Gastroesophageal sphincter (tissue), 3 donors: ENCODE results near the gene MEIS2.

Source experiments
- CTCF ChIP-seq, 4 experiments: fragments of 200-600 bp in 2 of 4; fragments of 450-650 bp in 2 of 4; sonication (generic) in 1 of 4; IDR thresholded peaks; one replicate each; pipeline ENCODE4 v1.5.1; 2017 to 2019; ENCODE audit warnings: antibody characterized with exemption in 4 of 4, mild to moderate bottlenecking in 2 of 4, moderate library complexity in 2 of 4
- EP300 ChIP-seq: sonication (generic); formaldehyde crosslinking; IDR thresholded peaks from one replicate; pipeline ENCODE4 v1.6.1; 2017; ENCODE audit warnings: antibody characterized with exemption, mild to moderate bottlenecking
- POLR2A ChIP-seq, 2 donors: fragments of 450-650 bp; IDR thresholded peaks; one replicate each; pipeline ENCODE4 v1.6.1; 2017; ENCODE audit warnings: antibody characterized with exemption in 2 of 2, mild to moderate bottlenecking in 2 of 2, moderate library complexity in 1 of 2
- POLR2AphosphoS5 ChIP-seq: sonication (generic); formaldehyde crosslinking; IDR thresholded peaks from one replicate; pipeline ENCODE4 v1.6.1; 2017; ENCODE audit warnings: antibody characterized with exemption

DNA sequence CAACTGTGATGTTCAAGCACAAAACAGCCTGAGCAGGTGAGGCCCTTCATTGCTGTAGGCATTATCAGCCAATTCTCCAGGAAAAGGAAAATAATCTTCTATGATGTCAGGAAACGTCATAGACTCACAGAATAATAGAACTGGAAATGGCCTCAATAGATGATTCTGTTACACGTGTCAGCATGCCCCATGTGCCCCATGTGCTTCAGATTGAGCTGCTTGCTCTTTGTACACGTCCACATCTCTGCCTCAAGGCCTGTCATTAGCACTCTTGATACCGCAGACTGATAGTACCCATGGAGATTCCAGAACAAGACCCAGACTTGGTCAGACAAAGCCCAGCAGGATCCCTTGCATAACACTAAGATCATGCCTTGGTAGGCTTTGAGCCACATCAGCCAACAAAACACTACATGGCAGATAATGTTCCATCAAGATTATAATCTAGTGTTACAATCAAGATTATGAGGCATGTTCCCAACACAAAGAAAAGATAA lies 95.9 kb downstream of the MEIS2 start:
- TF ChIP-seq CTCF (IDR thresholded peaks at IDR 0.05) (no peak), EP300 (no peak), POLR2AphosphoS5 (no peak), POLR2A (IDR thresholded peaks at IDR 0.05) (no peak)
